Posterior vena cava (tissue), 2 donors: Measurements from ENCODE around the gene PADI3. TPM values are rescaled to one million over a fixed set of nuclear protein-coding genes. Genes with fewer than 3 reads are reported as not detected.
A peak's percentile ranks its signal among the peaks of the same experiment; 100 is the strongest.

Experiments used
- DNase-seq: peaks from one replicate; pipeline ENCODE4 v3.0.0-alpha.2; 2020; ENCODE audit warnings: low spot score
- intact Hi-C, 2 donors: fragments of 100-400 bp; cut with DNase I; formaldehyde crosslinking; loops; one replicate each; pipeline versions ENCODE4 v1.14.1 to v1.14.2; 2022 to 2023
- total RNA-seq, 2 donors: library from RNA; stranded (reverse); fragmentation: NEBNext Ultra II Directional; extraction: Animal tissue kit (Norgen Biotek cat#: 25700); gene quantifications; one replicate each; pipeline ENCODE4 v1.2.1, GENCODE V29; 2021
- donor health status: DM: yes; HTN: yes; CAD: no.
- donor health status: DM: yes; HTN: yes; CAD: no.

PADI3 gene
- total RNA-seq, 2 donors from 2014 or later: not detected

DNA sequence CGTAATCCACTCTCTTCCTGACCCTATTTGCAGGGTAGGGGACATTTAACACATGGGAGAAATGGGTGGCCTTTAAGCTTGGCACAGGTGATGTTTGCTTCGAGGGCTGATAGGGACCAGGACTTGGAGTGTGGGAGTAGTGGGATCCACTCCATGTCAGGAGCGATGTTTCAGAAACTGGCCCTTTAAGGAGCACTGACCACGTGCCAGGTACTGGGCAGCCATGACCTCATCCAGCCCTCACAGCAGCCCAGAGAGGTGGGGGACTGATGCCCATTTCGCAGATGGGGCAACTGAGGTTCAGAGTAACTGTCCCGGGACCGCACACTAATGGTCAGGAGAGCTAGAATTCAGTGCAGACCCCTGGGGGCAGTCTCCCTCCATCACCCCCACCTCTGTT, 11.4 kb downstream of the PADI3 start:
- DNase-seq: no peak
- intact Hi-C loops: no loop called here

DNA sequence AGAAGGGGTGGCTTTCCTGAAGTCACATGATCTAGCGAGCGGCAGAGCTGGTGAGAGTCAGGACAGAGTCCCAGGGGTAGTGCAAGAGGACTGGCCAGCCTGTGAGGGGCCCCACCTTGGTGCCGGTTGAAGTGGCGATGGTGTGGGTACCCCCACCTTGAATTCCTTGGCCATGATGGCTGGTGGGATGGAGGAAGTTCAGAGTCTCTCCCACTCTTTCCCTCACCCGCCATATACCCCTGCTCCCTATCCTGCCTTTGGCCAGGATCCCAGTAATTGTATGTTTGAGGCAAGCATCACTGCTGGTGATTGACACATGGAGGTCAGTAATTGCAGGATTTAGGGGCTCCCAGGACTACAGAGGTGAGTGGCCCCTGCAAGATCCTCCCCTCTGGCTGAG, 11.8 kb downstream of the PADI3 start:
- no peak for DNase-seq
- intact Hi-C loops: no loop called here

GRCh38 chr1:17263936-17264335, 15.0 kb downstream of the PADI3 start:
- intact Hi-C loops: no loop called here
- no peak for DNase-seq

GRCh38 chr1:17264470-17264869, 15.6 kb downstream of the PADI3 start:
- no peak for DNase-seq
- intact Hi-C loops: no loop called here

- DNase-seq: no peak
- intact Hi-C loops: no loop called here
These were observed 16.3 kb downstream of the PADI3 start for GRCh38 chr1:17265162-17265561.

DNA sequence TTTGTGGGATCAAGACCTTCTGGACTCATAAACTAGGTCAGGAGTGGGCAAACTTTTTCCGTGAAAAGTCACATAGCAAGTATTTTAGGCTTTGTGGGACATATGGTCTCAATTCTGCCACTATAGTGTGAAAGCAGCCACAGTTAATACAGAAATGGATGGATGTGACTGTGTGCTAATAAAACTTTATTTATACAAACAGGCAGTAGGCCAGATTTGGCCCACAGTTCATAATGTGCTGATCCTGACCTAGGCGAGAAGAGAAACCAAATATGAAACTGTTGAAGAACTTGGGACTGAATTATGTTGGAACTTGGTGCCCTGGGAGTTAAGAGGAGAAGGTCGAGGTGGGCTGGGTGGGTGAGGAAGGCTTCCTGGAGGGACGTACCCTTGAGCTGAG, 17.1 kb downstream of the PADI3 start:
- no peak for DNase-seq

GRCh38 chr1:17270891-17271765, 22.2 kb downstream of the PADI3 start:
- intact Hi-C loops: no loop called here
- DNase-seq: no peak

More for the DNA sequence above, 17.1 kb downstream of the PADI3 start:
- intact Hi-C loops: no loop called here

GRCh38 chr1:17272066-17272465, 23.2 kb downstream of the PADI3 start:
- intact Hi-C loops: no loop called here
- no peak for DNase-seq

DNA sequence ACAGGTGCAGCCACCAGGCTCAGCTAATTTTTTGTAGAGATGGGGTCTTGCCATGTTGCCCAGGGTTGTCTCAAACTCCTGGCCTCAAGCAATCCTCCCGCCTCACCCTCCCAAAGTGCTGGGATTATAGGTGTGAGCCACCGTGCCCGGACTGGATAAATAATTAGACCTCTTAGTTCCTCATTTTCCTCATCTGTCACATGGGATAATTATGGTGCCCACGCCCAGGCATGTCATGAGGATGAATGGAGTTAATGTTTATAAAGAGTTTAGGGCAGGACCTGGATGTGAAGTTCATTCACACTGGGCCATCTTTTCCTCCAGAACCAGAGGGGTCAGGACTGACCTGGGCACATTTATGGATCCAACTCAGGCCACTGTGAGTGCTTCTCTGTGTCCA, 23.7 kb downstream of the PADI3 start:
- intact Hi-C loops: no loop called here
- DNase-seq: no peak

- intact Hi-C loops: no loop called here
- no peak for DNase-seq
These were observed 24.2 kb downstream of the PADI3 start for GRCh38 chr1:17273096-17273495.

GRCh38 chr1:17274186-17275170, 25.6 kb downstream of the PADI3 start:
- peak; percentile 87 for DNase-seq

DNA sequence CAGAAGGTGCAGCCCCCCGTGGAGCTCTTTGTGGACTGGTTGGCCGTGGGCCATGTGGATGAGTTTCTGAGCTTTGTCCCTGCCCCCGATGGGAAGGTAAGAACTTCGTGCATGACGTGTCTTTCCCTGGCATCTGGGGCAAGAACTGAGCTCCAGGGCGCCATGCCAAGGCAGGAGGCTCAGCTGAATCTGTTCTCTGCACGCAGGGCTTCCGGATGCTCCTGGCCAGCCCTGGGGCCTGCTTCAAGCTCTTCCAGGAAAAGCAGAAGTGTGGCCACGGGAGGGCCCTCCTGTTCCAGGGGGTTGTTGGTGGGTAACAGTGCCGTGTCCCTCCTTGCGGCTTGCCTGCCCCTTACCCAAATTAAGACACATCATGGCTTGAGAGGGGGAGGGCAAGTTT, 27.7 kb downstream of the PADI3 start:
- intact Hi-C loops: no loop called here
- DNase-seq: peak; percentile 85

More at GRCh38 chr1:17274186-17275170, 25.6 kb downstream of the PADI3 start:
- intact Hi-C loops: no loop called here

DNA sequence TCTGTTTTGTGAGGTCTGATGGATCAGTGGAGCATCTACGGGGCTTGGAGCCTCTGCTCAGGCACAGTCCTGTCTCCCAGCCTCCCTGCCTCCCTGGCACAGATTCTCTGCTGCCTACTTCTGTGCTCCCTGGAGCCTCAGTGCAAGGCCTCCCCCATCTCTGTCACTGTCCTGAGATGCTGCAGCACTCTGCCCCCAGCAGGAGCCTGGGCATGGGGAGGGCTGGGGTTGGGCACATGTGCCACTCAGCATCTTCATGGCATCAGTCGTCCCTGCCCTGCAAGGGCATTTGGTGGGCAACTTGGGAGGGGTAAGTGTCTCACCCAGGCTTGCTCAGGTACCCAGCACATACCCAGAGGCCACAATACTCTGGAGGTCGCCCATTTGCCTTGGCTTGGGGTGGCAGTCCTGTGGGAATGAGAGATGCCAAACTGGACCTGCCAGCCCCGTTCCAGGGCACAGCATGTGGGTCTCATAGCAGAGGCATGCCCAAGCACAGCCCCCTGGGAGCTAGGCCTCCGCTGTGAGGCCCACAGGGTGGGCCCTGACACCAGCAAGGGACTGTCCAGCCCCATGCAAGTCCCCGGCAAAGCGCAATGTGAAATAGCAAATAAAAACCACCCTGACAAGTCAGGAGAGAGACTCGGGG, 28.7 kb downstream of the PADI3 start:
- intact Hi-C loops: no loop called here
- peak; percentile 49 for DNase-seq

- intact Hi-C loops: no loop called here
- no peak for DNase-seq
These were observed 30.3 kb downstream of the PADI3 start for GRCh38 chr1:17278996-17279830.

GRCh38 chr1:17280436-17280835, 31.5 kb downstream of the PADI3 start:
- DNase-seq: no peak
- intact Hi-C loops: no loop called here

DNA sequence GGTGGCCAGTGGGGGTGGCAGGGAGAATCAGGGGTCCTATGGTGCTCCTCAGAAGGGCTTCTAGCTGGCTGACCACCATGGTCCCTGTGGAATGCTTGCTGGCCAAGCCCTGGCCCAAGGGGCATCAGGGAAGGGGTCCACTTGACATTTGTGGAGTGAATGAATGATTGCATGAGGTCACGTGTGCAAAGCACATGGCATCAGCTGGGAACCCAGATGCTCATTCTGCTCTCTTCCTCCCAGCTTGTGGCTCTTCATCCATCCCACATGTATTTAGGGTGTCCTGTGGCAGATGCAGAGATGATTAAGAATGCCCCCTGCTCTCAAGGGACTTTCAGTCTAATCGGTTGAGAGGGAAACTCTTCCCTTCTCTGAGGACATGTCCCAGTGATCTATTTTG, 32.0 kb downstream of the PADI3 start:
- DNase-seq: no peak
- intact Hi-C loops: no loop called here

DNA sequence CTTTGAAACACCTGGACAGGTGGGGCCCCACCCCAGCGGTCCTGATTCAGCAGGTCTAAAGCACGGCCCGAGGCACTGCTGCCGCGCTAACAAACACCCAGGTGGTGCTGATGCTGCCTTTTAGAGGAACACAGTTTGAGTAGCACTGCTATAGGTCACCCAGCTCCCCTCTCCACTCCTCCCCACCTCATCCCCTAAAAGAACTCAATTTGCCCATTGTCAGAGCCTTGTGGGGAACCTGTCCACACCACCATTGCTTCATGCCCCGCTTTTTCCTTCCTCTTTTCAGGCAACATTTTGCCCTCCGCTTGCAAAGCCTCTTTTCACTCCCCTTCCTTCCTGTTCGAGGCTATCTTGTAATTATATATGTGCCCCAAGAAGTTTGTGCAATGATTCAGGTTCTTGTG, 32.9 kb downstream of the PADI3 start:
- DNase-seq: no peak
- intact Hi-C loops: no loop called here

GRCh38 chr1:17282836-17283235, 33.9 kb downstream of the PADI3 start:
- DNase-seq: no peak
- intact Hi-C loops: no loop called here

GRCh38 chr1:17286646-17287045, 37.7 kb downstream of the PADI3 start:
- intact Hi-C loops: no loop called here
- no peak for DNase-seq
